IPS-15b (cell line): Measurements from ENCODE around the gene SH3RF2.
"Not testable (repeated sequence)": the region's sequence is repeated elsewhere in the genome, so short reads cannot be mapped to it uniquely, and the experiment has no call there.

ENCODE experiments used
- H3K27me3 ChIP-seq: one replicate; pipeline ENCODE4 v1.6.1; 2013; ENCODE audit warnings: low read length; ENCODE audit not compliant: control insufficient read depth, insufficient read depth
- H3K36me3 ChIP-seq: one replicate; pipeline ENCODE4 v1.6.1; 2013; ENCODE audit warnings: low read length; ENCODE audit not compliant: control insufficient read depth, insufficient read depth
- H3K4me1 ChIP-seq: one replicate; pipeline ENCODE4 v1.6.1; 2013; ENCODE audit warnings: mild to moderate bottlenecking, low read length; ENCODE audit not compliant: control insufficient read depth, insufficient read depth
- H3K4me3 ChIP-seq: one replicate; pipeline ENCODE4 v1.5.1; 2013; ENCODE audit warnings: low read depth, low read length
- H3K9ac ChIP-seq: one replicate; pipeline ENCODE4 v1.6.1; 2013; ENCODE audit warnings: low read depth, mild to moderate bottlenecking, low read length
- H3K9me3 ChIP-seq: one replicate; pipeline ENCODE4 v1.6.1; 2013; ENCODE audit warnings: mild to moderate bottlenecking, low read length; ENCODE audit not compliant: control insufficient read depth, insufficient read depth

Gene SH3RF2, protein sequence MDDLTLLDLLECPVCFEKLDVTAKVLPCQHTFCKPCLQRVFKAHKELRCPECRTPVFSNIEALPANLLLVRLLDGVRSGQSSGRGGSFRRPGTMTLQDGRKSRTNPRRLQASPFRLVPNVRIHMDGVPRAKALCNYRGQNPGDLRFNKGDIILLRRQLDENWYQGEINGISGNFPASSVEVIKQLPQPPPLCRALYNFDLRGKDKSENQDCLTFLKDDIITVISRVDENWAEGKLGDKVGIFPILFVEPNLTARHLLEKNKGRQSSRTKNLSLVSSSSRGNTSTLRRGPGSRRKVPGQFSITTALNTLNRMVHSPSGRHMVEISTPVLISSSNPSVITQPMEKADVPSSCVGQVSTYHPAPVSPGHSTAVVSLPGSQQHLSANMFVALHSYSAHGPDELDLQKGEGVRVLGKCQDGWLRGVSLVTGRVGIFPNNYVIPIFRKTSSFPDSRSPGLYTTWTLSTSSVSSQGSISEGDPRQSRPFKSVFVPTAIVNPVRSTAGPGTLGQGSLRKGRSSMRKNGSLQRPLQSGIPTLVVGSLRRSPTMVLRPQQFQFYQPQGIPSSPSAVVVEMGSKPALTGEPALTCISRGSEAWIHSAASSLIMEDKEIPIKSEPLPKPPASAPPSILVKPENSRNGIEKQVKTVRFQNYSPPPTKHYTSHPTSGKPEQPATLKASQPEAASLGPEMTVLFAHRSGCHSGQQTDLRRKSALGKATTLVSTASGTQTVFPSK

DNA sequence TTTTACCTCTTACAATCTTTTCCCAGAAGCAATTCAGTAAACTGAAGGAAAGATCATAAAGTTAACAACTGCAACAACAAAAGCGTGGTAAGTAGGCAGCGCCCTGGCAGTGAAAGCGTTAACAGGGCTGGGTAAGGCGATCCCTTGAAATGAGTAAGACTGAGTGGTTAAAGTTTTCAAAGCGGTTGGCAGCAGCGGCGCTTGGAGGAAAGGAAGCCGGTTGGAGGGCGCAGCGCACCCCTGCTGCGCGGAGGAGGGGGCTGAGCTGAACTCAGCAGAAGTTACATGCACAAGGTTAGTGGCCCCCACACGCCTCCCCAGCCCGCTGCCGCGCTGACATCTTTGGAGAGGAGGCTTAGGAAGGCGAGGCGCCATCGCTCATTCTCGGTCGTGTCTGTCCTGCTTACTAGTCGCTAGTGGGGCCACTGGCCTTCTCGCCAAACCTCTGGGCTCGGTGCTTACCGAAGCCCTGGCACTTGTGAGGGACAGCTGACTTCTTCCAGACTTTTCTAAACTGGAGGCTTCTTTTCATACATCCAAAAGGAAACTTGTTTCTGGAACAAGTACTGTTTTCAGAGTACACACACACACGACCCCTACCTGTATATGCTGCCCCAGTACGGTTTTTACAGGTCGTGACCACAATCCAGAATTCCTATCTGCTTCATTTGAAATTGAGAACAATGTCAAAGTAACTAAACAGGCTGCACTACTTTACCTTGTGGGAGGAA is at the start of gene SH3RF2:
SH3RF2 (plus strand) TSS at position 178 of the 731 bp plus-strand sequence. CDS start 1,351 bp downstream, outside the sequence.
- Histone ChIP-seq H3K9ac (peak within 1 kb of the TSS; percentile 28), H3K4me3 (peak within 1 kb of the TSS; percentile 48)

DNA sequence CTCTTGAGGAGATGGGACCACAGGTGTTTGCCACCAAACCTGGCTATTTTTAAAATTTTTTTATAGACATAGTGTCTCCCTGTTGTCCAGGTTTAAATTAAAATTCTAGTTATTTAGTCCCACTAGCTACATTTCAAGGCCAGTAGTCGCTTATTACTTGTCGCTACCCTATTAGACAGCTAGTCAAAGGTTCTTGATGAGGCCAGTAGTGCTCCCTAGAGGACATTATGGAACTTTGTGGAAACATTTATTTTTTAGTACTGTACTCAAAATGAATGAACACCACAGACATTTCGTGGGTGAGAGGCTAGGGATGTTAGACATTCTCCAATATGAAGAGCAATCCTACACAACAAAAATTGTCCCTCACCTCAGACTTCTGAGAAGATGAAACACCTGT is 49.2 kb upstream of the SH3RF2 start:
- Histone ChIP-seq H3K9me3 (peaks cover 8% of the 10 kb centered on the region), H3K36me3 (no peaks in the 10 kb centered on the region), H3K27me3 (no peaks in the 10 kb centered on the region), H3K4me1 (no peaks in the 10 kb centered on the region), H3K9ac (no peak overlapping the region), H3K4me3 (no peak overlapping the region)

More for the DNA sequence above, at the start of gene SH3RF2:
- Histone ChIP-seq H3K27me3 (peaks cover 13% of the 10 kb centered on the region), H3K36me3 (no peaks in the 10 kb centered on the region), H3K9me3 (no peaks in the 10 kb centered on the region), H3K4me1 (peaks cover 18% of the 10 kb centered on the region)

DNA sequence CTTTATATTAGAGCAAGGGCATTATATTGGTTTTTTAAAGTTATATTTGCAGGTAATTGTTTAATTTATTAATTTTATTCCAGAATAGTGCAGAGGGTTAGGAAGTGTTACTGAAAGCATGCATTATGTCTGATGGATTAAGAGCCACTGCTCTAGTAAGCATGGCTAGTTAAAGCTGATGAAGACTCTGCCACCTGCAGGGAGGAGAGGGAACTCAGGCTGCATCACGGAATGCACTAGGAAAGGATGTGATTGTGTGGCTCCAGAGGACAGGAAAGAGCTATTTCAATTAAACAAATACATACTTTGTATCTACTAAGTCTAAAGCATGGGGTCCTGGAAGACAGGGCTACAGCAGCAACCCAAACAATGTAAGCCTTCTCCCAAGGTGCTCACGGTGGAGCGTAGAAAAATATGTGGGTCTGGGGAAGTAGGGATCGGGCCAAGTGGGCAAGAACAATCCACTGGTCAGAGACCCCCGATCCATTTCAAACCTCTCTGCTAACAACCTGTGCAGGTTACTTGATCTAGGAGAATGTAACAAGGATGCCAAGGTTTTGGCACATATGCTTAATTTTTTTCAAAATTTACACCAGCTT is 48.3 kb upstream of the SH3RF2 start:
- Histone ChIP-seq H3K4me1 (no peaks in the 10 kb centered on the region), H3K9me3 (peaks cover 8% of the 10 kb centered on the region), H3K9ac (no peak overlapping the region), H3K27me3 (no peaks in the 10 kb centered on the region), H3K36me3 (no peaks in the 10 kb centered on the region), H3K4me3 (no peak overlapping the region)

DNA sequence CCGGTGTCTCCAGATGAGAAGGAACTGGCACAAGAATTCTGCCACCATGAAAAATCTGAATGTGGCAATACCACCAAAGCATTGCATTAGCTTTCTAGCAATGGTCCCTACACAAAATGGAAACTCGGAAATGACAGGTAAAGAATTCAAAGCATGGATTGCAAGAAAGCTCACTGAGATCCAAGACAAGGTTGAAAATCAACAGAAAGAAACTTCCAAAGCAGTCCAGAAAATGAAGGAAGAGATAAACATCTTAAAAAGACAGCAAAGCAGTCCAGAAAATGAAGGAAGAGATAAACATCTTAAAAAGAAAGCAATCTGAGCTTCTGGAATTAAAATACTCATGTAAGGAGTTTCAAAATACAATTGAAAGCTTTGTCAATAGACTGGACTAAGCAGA is 46.8 kb upstream of the SH3RF2 start:
- Histone ChIP-seq H3K4me1 (no peaks in the 10 kb centered on the region), H3K4me3 (no peak overlapping the region), H3K9ac (no peak overlapping the region), H3K36me3 (no peaks in the 10 kb centered on the region), H3K9me3 (peaks cover 8% of the 10 kb centered on the region), H3K27me3 (no peaks in the 10 kb centered on the region)

DNA sequence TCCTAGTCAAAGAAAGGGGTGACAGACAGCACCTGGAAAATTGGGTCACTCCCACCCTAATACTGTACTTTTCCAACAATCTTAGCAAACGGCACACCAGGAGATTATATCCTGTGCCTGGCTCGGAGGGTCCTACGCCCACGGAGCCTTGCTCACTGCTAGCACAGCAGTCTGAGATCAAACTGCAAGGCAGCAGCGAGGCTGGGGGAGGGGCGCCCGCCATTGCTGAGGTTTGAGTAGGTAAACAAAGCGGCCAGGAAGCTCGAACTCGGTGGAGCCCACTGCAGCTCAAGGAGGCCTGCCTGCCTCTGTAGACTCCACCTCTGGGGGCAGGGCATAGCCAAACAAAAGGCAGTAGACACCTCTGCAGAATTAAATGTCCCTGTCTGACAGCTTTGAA is 45.0 kb upstream of the SH3RF2 start:
- not testable (repeated sequence) for H3K9ac ChIP-seq, H3K9me3 ChIP-seq, H3K4me1 ChIP-seq, H3K4me3 ChIP-seq, H3K27me3 ChIP-seq, H3K36me3 ChIP-seq

DNA sequence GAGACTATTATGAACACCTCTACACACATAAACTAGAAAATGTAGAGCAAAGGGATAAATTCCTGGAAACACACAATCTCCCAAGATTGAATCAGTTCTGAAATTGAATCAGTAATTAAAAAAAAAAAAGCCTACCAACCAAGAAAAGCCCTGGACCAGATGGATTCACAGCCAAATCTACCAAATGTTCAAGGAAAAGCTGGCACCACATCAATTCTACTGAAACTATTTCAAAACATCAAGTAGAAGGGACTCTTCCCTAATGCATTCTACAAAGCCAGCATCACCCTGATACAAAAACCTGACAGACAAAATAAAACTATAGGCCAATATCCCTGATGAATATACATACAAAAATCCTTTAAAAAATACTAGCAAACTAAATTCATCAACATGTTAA is 38.2 kb upstream of the SH3RF2 start:
- no peaks in the 10 kb centered on the region for H3K9me3 ChIP-seq
- H3K36me3 ChIP-seq: no peaks in the 10 kb centered on the region
- H3K27me3 ChIP-seq: no peaks in the 10 kb centered on the region
- no peaks in the 10 kb centered on the region for H3K4me1 ChIP-seq
- H3K4me3 ChIP-seq: no peak overlapping the region
- H3K9ac ChIP-seq: no peak overlapping the region

DNA sequence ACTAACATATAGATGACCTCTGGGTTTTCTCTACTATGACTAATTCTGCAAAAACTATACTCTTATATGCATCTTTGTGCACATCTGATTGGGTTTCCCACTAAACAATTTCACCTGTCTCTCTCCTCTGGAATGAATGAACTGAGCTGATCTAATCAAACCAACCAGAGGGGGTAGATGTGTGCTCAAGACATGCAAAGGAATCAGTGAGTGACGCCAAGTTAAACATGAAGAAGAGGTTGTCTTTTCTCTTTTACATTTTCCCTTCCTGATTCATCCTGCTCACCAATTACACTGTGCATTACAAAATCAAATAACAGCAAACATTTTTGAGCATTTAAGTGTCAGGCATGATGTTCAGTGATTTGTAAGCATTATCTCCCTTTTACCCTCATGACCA is 34.0 kb upstream of the SH3RF2 start:
- no peak overlapping the region for H3K4me3 ChIP-seq
- H3K27me3 ChIP-seq: no peaks in the 10 kb centered on the region
- H3K9me3 ChIP-seq: no peaks in the 10 kb centered on the region
- H3K4me1 ChIP-seq: no peaks in the 10 kb centered on the region
- H3K9ac ChIP-seq: no peak overlapping the region
- H3K36me3 ChIP-seq: no peaks in the 10 kb centered on the region

DNA sequence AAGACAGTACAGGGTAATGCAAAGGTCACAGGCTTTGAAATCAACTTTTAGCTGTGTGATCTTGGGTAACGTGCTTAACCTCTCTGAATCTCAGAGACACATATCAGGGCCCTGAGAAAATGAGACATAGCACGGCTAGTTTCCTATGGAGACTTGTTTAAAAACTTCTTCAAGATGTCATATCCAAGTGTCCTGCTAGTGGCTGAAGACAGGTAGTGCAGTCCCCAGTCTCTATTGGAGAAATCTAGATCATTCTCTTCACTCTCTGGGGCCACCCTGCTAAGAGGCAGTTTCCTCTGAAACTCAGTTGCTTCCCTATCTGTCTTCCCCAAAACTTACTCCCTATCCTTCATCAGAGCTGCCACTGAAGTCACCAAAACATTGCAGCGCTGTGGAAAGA is 33.3 kb upstream of the SH3RF2 start:
- no peak overlapping the region for H3K9ac ChIP-seq
- H3K27me3 ChIP-seq: no peaks in the 10 kb centered on the region
- H3K9me3 ChIP-seq: no peaks in the 10 kb centered on the region
- H3K4me3 ChIP-seq: no peak overlapping the region
- no peaks in the 10 kb centered on the region for H3K36me3 ChIP-seq
- H3K4me1 ChIP-seq: no peaks in the 10 kb centered on the region

DNA sequence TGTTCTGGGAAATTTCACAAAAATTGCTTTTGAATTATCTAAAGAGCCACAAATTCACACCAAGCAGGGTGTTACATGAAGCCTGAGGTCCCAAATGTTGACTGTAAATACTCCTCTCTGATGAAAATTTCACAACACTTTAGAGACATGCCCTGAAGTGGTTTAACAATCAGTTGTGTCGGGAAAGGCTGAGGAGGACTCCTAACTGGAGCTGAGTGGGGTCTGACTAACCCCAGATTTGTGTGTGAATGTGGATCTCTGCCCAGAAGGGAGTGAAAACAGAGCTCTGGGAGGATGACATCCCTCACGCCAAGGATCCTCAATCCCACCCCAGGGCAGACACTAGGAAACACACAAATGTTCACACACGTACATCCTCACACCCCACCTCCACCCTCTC is 32.5 kb upstream of the SH3RF2 start:
- Histone ChIP-seq H3K9me3 (no peaks in the 10 kb centered on the region), H3K27me3 (no peaks in the 10 kb centered on the region), H3K9ac (no peak overlapping the region), H3K36me3 (no peaks in the 10 kb centered on the region), H3K4me3 (no peak overlapping the region), H3K4me1 (no peaks in the 10 kb centered on the region)

DNA sequence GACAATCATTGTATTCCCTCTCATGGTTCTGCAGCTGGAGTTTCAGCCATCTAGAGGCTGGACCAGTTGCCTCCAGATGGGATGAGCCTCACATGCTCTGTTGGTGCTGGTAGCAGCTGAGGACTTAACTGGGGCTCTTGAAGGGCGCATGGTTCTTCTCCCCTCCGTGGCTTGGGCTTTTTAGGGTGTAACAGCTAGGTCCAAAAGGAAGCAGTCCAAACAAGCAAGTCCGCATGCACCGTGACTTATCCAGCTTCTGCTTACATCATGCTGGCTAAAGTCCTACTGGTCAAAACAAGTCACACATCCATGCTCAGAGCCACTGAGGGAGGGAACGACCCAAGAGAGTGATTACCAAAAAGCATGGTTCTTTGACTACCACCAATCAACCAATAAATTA is 31.6 kb upstream of the SH3RF2 start:
- no peaks in the 10 kb centered on the region for H3K27me3 ChIP-seq
- no peaks in the 10 kb centered on the region for H3K4me1 ChIP-seq
- H3K9me3 ChIP-seq: no peaks in the 10 kb centered on the region
- H3K4me3 ChIP-seq: no peak overlapping the region
- H3K9ac ChIP-seq: no peak overlapping the region
- H3K36me3 ChIP-seq: no peaks in the 10 kb centered on the region

DNA sequence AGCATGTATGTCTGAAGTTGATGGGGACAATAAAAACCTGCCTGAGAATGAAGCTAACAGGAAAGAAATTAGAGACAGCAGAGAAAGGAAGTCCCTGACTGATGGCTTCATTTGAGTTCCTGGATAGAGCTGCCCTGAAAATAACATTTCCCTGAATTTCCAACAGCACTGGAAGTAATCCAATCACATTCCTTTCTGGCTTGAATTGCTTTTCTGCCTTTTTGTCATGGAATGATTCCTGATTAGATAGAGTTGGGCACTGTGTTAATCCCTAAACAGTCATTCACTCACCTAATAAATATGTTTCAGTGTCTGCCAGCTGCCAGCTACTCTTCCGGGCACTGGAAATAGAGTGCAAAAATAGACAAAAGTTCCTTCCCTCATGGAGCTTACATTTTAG is 30.0 kb upstream of the SH3RF2 start:
- H3K9me3 ChIP-seq: no peaks in the 10 kb centered on the region
- no peaks in the 10 kb centered on the region for H3K27me3 ChIP-seq
- H3K4me3 ChIP-seq: no peak overlapping the region
- no peak overlapping the region for H3K9ac ChIP-seq
- no peaks in the 10 kb centered on the region for H3K36me3 ChIP-seq
- no peaks in the 10 kb centered on the region for H3K4me1 ChIP-seq
